Parathyroid adenoma (tissue), 2 donors: Measurements from ENCODE around the gene PKN1.
A peak's percentile ranks its signal among the peaks of the same experiment; 100 is the strongest.

ENCODE experiments used
- H2AFZ ChIP-seq: fragments of 300-600 bp; sonication (generic); one replicate; pipeline ENCODE4 v1.7.0; 2017; ENCODE audit warnings: antibody characterized with exemption, mild to moderate bottlenecking
- H3K27ac ChIP-seq: fragments of 300-600 bp; sonication (generic); one replicate; pipeline ENCODE4 v1.7.0; 2017
- H3K27me3 ChIP-seq: fragments of 300-600 bp; sonication (generic); one replicate; pipeline ENCODE4 v1.7.0; 2017; ENCODE audit warnings: low read length; ENCODE audit not compliant: control insufficient read depth, insufficient read depth
- H3K36me3 ChIP-seq: fragments of 300-600 bp; sonication (generic); one replicate; pipeline ENCODE4 v1.7.0; 2017; ENCODE audit warnings: low read length; ENCODE audit not compliant: control insufficient read depth, insufficient read depth
- H3K4me1 ChIP-seq: fragments of 300-600 bp; sonication (generic); one replicate; pipeline ENCODE4 v1.7.0; 2017; ENCODE audit warnings: control low read depth
- H3K4me2 ChIP-seq: fragments of 300-600 bp; sonication (generic); one replicate; pipeline ENCODE4 v1.7.0; 2017; ENCODE audit warnings: low read length
- H3K4me3 ChIP-seq: fragments of 300-600 bp; sonication (generic); one replicate; pipeline ENCODE4 v1.7.0; 2017; ENCODE audit warnings: low read depth, low read length
- H3K79me2 ChIP-seq: fragments of 300-600 bp; sonication (generic); one replicate; pipeline ENCODE4 v1.7.0; 2017; ENCODE audit warnings: control low read depth
- H3K9ac ChIP-seq: fragments of 300-600 bp; sonication (generic); one replicate; pipeline ENCODE4 v1.7.0; 2017; ENCODE audit warnings: mild to moderate bottlenecking
- H3K9me3 ChIP-seq: fragments of 300-600 bp; sonication (generic); one replicate; pipeline ENCODE4 v1.7.0; 2017; ENCODE audit warnings: low read length; ENCODE audit not compliant: control insufficient read depth
- CTCF ChIP-seq: fragments of 300-600 bp; sonication (generic); IDR thresholded peaks from one replicate; pipeline ENCODE4 v1.7.0; 2017; ENCODE audit warnings: antibody characterized with exemption, mild to moderate bottlenecking
- donor health status: primary hyperparathyroidism.

PKN1 gene

GRCh38 chr19:14432791-14433553, at the start of gene PKN1:
TSS of gene PKN1 (plus strand) at chr19:14433306. CDS start at chr19:14433522, 216 bp downstream.
- no peaks in the 10 kb centered on the region for H3K9me3 ChIP-seq
- no peaks in the 10 kb centered on the region for H3K36me3 ChIP-seq
- H3K27me3 ChIP-seq, result no peaks in the 10 kb centered on the region
- no peak for TF ChIP-seq CTCF
- peak within 1 kb of the TSS; percentile 35 for H3K9ac ChIP-seq
- peak within 1 kb of the TSS; percentile 89 for H2AFZ ChIP-seq
- H3K4me3 ChIP-seq, result peak within 1 kb of the TSS; percentile 66
- H3K4me1 ChIP-seq, result peaks cover 9% of the 10 kb centered on the region
- H3K79me2 ChIP-seq, result no peaks in the 10 kb centered on the region
- peak within 1 kb of the TSS; percentile 96 for H3K4me2 ChIP-seq
- H3K27ac ChIP-seq, result peak within 1 kb of the TSS; percentile 40

GRCh38 chr19:14383661-14384555, 49.2 kb upstream of the PKN1 start:
- TF ChIP-seq CTCF, result no peak
- no peaks in the 10 kb centered on the region for H3K9me3 ChIP-seq
- no peak overlapping the region for H3K9ac ChIP-seq
- H3K27me3 ChIP-seq, result no peaks in the 10 kb centered on the region
- H3K36me3 ChIP-seq, result no peaks in the 10 kb centered on the region
- H3K27ac ChIP-seq, result no peak overlapping the region
- no peak overlapping the region for H2AFZ ChIP-seq
- no peak overlapping the region for H3K4me3 ChIP-seq
- no peaks in the 10 kb centered on the region for H3K79me2 ChIP-seq
- H3K4me2 ChIP-seq, result peak overlapping the region; percentile 22
- no peaks in the 10 kb centered on the region for H3K4me1 ChIP-seq

- Histone ChIP-seq H3K9me3 (no peaks in the 10 kb centered on the region), H2AFZ (no peak overlapping the region), H3K4me1 (no peaks in the 10 kb centered on the region), H3K27ac (no peak overlapping the region), H3K4me2 (no peak overlapping the region), H3K36me3 (no peaks in the 10 kb centered on the region), H3K4me3 (no peak overlapping the region), H3K79me2 (no peaks in the 10 kb centered on the region), H3K9ac (no peak overlapping the region), H3K27me3 (no peaks in the 10 kb centered on the region)
- no peak for TF ChIP-seq CTCF
Observed at GRCh38 chr19:14385492-14385891, 47.6 kb upstream of the PKN1 start.

GRCh38 chr19:14390548-14390947, 42.6 kb upstream of the PKN1 start:
- no peaks in the 10 kb centered on the region for H3K4me1 ChIP-seq
- H3K4me2 ChIP-seq, result no peak overlapping the region
- H3K36me3 ChIP-seq, result no peaks in the 10 kb centered on the region
- H2AFZ ChIP-seq, result no peak overlapping the region
- H3K4me3 ChIP-seq, result no peak overlapping the region
- H3K9me3 ChIP-seq, result no peaks in the 10 kb centered on the region
- no peak overlapping the region for H3K9ac ChIP-seq
- H3K27me3 ChIP-seq, result no peaks in the 10 kb centered on the region
- TF ChIP-seq CTCF, result no peak
- H3K27ac ChIP-seq, result no peak overlapping the region
- no peaks in the 10 kb centered on the region for H3K79me2 ChIP-seq
